H1 (cell line): Measurements from ENCODE around the gene CDH11. TPM values are rescaled to one million over a fixed set of nuclear protein-coding genes. Genes with fewer than 3 reads are reported as not detected.
A peak's percentile ranks its signal among the peaks of the same experiment; 100 is the strongest.

Experiments used
- CTCF ChIA-PET: fragments of 300-600 bp; sonication (Branson Sonifier 250); formaldehyde crosslinking; loops from one replicate; lab custom pipeline; 2021; ENCODE audit not compliant: partially characterized antibody; lab: Charles Lee
- POLR2A ChIA-PET: fragments of 300-600 bp; sonication (Branson Sonifier 250); formaldehyde crosslinking; loops from one replicate; lab custom pipeline; 2021; ENCODE audit warnings: inconsistent platforms; ENCODE audit not compliant: partially characterized antibody; lab: Charles Lee
- DNase-seq, 2 experiments: peaks; one replicate each; pipeline versions ENCODE4 v3.0.0 to v3.0.0-alpha.2; 2010 to 2022; ENCODE audit warnings: low spot score in 2 of 2, low read depth in 1 of 2, mixed read lengths in 1 of 2
- FAIRE-seq: peaks from 2 replicates; lab custom pipeline; 2011; peaks lifted over from hg19 to GRCh38; lab: Jason Lieb, UNC
- H2AFZ ChIP-seq: 2 replicates; pipeline ENCODE4 v1.8.1; 2012; ENCODE audit warnings: low read length, inconsistent platforms
- H2AK5ac ChIP-seq: 2 replicates; pipeline ENCODE4 v1.6.1; 2013; ENCODE audit warnings: low read depth, low read length
- H2BK120ac ChIP-seq: replicated peaks from 2 replicates; pipeline ENCODE3; 2013; ENCODE audit warnings: low read depth, low read length, inconsistent platforms
- H2BK12ac ChIP-seq: 2 replicates; pipeline ENCODE4 v1.6.1; 2013; ENCODE audit warnings: low read depth, low read length
- H2BK15ac ChIP-seq: 2 replicates; pipeline ENCODE4 v1.6.1; 2013; ENCODE audit warnings: low read length
- H2BK20ac ChIP-seq: 2 replicates; pipeline ENCODE4 v1.6.1; 2013; ENCODE audit warnings: low read length
- H2BK5ac ChIP-seq: 2 replicates; pipeline ENCODE4 v1.6.1; 2013; ENCODE audit warnings: low read depth, low read length
- H3K14ac ChIP-seq: 2 replicates; pipeline ENCODE4 v1.6.1; 2013; ENCODE audit warnings: inconsistent platforms; ENCODE audit not compliant: insufficient read length
- H3K18ac ChIP-seq: 2 replicates; pipeline ENCODE4 v1.6.1; 2013; ENCODE audit warnings: low read length; ENCODE audit errors: extremely low read depth
- H3K23ac ChIP-seq: 2 replicates; pipeline ENCODE4 v1.6.1; 2013; ENCODE audit warnings: inconsistent platforms; ENCODE audit not compliant: insufficient read length
- H3K23me2 ChIP-seq: 2 replicates; pipeline ENCODE4 v1.6.1; 2013; ENCODE audit warnings: low read depth, low read length
- H3K27ac ChIP-seq: 2 replicates; pipeline ENCODE4 v1.6.1; 2011; ENCODE audit warnings: low read depth, low read length, inconsistent platforms
- H3K27me3 ChIP-seq, 4 experiments: replicated peaks in 1 of 4; 1 replicate in 1 of 4; 2 replicates in 3 of 4; pipeline versions ENCODE4 v1.6.1 to v1.8.1; 2011 to 2013; ENCODE audit warnings: low read length in 3 of 4, mild to moderate bottlenecking in 3 of 4, inconsistent platforms in 2 of 4, mixed read lengths in 2 of 4, moderate library complexity in 1 of 4; ENCODE audit not compliant: control insufficient read depth in 3 of 4, insufficient read depth in 3 of 4; ENCODE audit errors: extremely low read depth in 1 of 4
- H3K36me3 ChIP-seq, 4 experiments: 2 replicates each; pipeline versions ENCODE4 v1.6.1 to v1.8.1; 2011 to 2013; ENCODE audit warnings: mild to moderate bottlenecking in 4 of 4, low read length in 3 of 4, moderate library complexity in 2 of 4, control low read depth in 1 of 4, inconsistent platforms in 1 of 4; ENCODE audit not compliant: insufficient read depth in 4 of 4, control insufficient read depth in 2 of 4
- H3K4ac ChIP-seq: replicated peaks from 2 replicates; pipeline ENCODE3; 2013; ENCODE audit warnings: low read length, low read depth, mixed read lengths, inconsistent platforms; ENCODE audit not compliant: insufficient read length
- H3K4me1 ChIP-seq, 4 experiments: replicated peaks in 1 of 4; 1 replicate in 1 of 4; 2 replicates in 3 of 4; pipeline versions ENCODE4 v1.6.1 to v1.8.1; 2011 to 2013; ENCODE audit warnings: low read length in 3 of 4, inconsistent platforms in 2 of 4, mixed read lengths in 1 of 4; ENCODE audit not compliant: insufficient read depth in 4 of 4, control insufficient read depth in 3 of 4
- H3K4me2 ChIP-seq, 2 experiments: 2 replicates each; pipeline versions ENCODE4 v1.6.1 to v1.8.1; 2011 to 2013; ENCODE audit warnings: low read depth in 2 of 2, low read length in 2 of 2, control low read depth in 1 of 2, inconsistent platforms in 1 of 2, mild to moderate bottlenecking in 1 of 2; ENCODE audit not compliant: insufficient read depth in 1 of 2
- H3K4me3 ChIP-seq, 4 experiments: fragments of 200-600, 300-600 bp in 1 of 4; sonication (generic), shearing (Covaris generic), sonication (Bioruptor Twin) in 1 of 4; 2 replicates each; pipeline versions ENCODE4 v1.5.1 to v1.8.1; 2011 to 2016; ENCODE audit warnings: low read length in 4 of 4, low read depth in 3 of 4, control low read depth in 2 of 4, inconsistent platforms in 2 of 4, mild to moderate bottlenecking in 2 of 4, mixed read lengths in 1 of 4, moderate library complexity in 1 of 4; ENCODE audit not compliant: insufficient read depth in 2 of 4; ENCODE audit errors: extremely low read depth in 1 of 4
- H3K56ac ChIP-seq: replicated peaks from 2 replicates; pipeline ENCODE3; 2013; ENCODE audit warnings: low read depth, mild to moderate bottlenecking, mixed read lengths, low read length, inconsistent platforms; ENCODE audit not compliant: insufficient read length
- H3K79me1 ChIP-seq: 2 replicates; pipeline ENCODE4 v1.6.1; 2013; ENCODE audit warnings: low read depth, low read length, control low read depth
- H3K79me2 ChIP-seq, 2 experiments: 2 replicates each; pipeline versions ENCODE4 v1.6.1 to v1.8.1; 2012 to 2013; ENCODE audit warnings: low read length in 2 of 2, mild to moderate bottlenecking in 2 of 2, inconsistent platforms in 1 of 2; ENCODE audit not compliant: insufficient read depth in 2 of 2, control insufficient read depth in 1 of 2
- H3K9ac ChIP-seq, 4 experiments: replicated peaks in 1 of 4; 1 replicate in 1 of 4; 2 replicates in 3 of 4; pipeline versions ENCODE4 v1.6.1 to v1.8.1; 2011 to 2013; ENCODE audit warnings: low read depth in 3 of 4, low read length in 3 of 4, control low read depth in 2 of 4, mild to moderate bottlenecking in 2 of 4, moderate library complexity in 2 of 4, inconsistent platforms in 1 of 4; ENCODE audit errors: extremely low read depth in 1 of 4
- H3K9me3 ChIP-seq, 2 experiments: 2 replicates each; pipeline versions ENCODE4 v1.6.1 to v1.8.1; 2012 to 2013; ENCODE audit warnings: mild to moderate bottlenecking in 2 of 2, moderate library complexity in 2 of 2, control low read depth in 1 of 2, inconsistent platforms in 1 of 2, low read depth in 1 of 2, low read length in 1 of 2, mixed read lengths in 1 of 2; ENCODE audit not compliant: insufficient read depth in 2 of 2
- H4K20me1 ChIP-seq, 2 experiments: replicated peaks in 1 of 2; 2 replicates each; pipeline versions ENCODE3 to v1.8.1; 2011 to 2013; ENCODE audit warnings: inconsistent platforms in 2 of 2, low read length in 2 of 2, mild to moderate bottlenecking in 1 of 2; ENCODE audit not compliant: insufficient read depth in 2 of 2, control insufficient read depth in 1 of 2
- H4K5ac ChIP-seq: 2 replicates; pipeline ENCODE4 v1.6.1; 2013; ENCODE audit warnings: low read length, low read depth, mixed read lengths, inconsistent platforms; ENCODE audit not compliant: insufficient read length
- H4K8ac ChIP-seq: 2 replicates; pipeline ENCODE4 v1.8.0; 2013; ENCODE audit warnings: mild to moderate bottlenecking, moderate library complexity, low read length, inconsistent platforms; ENCODE audit not compliant: insufficient read depth; ENCODE audit errors: extremely low read depth
- H4K91ac ChIP-seq: replicated peaks from 2 replicates; pipeline ENCODE3; 2013; ENCODE audit warnings: low read length, mixed read lengths, inconsistent platforms; ENCODE audit not compliant: insufficient read length
- BACH1 ChIP-seq: IDR thresholded peaks from 2 replicates; pipeline ENCODE4 v1.6.1; 2012; ENCODE audit warnings: low read length, improper control_type of control experiment
- BRCA1 ChIP-seq: IDR thresholded peaks from 2 replicates; pipeline ENCODE4 v1.6.1; 2012; ENCODE audit warnings: low read depth, low read length, improper control_type of control experiment
- CEBPB ChIP-seq: IDR thresholded peaks from 2 replicates; pipeline ENCODE4 v1.6.1; 2012; ENCODE audit warnings: low read depth, low read length
- CREB1 ChIP-seq: IDR thresholded peaks from 2 replicates; pipeline ENCODE4 v1.6.1; 2012; ENCODE audit warnings: inconsistent platforms
- CTBP2 ChIP-seq: IDR thresholded peaks from 2 replicates; pipeline ENCODE4 v1.7.0; 2011; ENCODE audit warnings: borderline replicate concordance, mild to moderate bottlenecking, moderate library complexity, mixed read lengths, low read length; ENCODE audit not compliant: insufficient read depth, insufficient read length
- EZH2 ChIP-seq: fragments of 200-600 bp; sonication (generic); IDR thresholded peaks from 2 replicates; pipeline ENCODE4 v1.7.1; 2012; ENCODE audit warnings: low read depth, mild to moderate bottlenecking, moderate library complexity, low read length, inconsistent platforms; ENCODE audit not compliant: severe bottlenecking
- HDAC6 ChIP-seq: IDR thresholded peaks from one replicate; pipeline ENCODE4 v1.7.1; 2012; ENCODE audit warnings: low read depth, mild to moderate bottlenecking, inconsistent platforms, low read length, moderate library complexity
- JUN ChIP-seq: IDR thresholded peaks from 2 replicates; pipeline ENCODE4 v1.6.1; 2011; ENCODE audit warnings: low read depth, mild to moderate bottlenecking, improper control_type of control experiment, low read length
- MAX ChIP-seq: IDR thresholded peaks from 2 replicates; pipeline ENCODE4 v1.6.1; 2012; ENCODE audit warnings: inconsistent platforms
- PHF8 ChIP-seq: fragments of 200-600 bp; sonication (generic); conservative IDR thresholded peaks from 2 replicates; pipeline ENCODE4 v1.7.1; 2012; ENCODE audit warnings: low read depth, mild to moderate bottlenecking, inconsistent platforms, low read length, moderate library complexity
- TAF7 ChIP-seq: optimal IDR thresholded peaks from 2 replicates; pipeline ENCODE3; 2011; ENCODE audit warnings: low read depth, mild to moderate bottlenecking, inconsistent platforms, low read length, moderate library complexity, borderline replicate concordance
- USF2 ChIP-seq: IDR thresholded peaks from 2 replicates; pipeline ENCODE4 v1.6.1; 2011; ENCODE audit warnings: low read length, improper control_type of control experiment
- YY1 ChIP-seq: IDR thresholded peaks from 2 replicates; pipeline ENCODE4 v1.6.1; 2011; ENCODE audit warnings: low read depth, mild to moderate bottlenecking, low read length
- WGBS, 2 experiments: shearing (Covaris generic) in 1 of 2; methylation state at CpG; one replicate each; pipeline versions ENCODE4 v1.1.6 to v1.1.7; 2013 to 2015; ENCODE audit warnings: low lambda C conversion rate in 2 of 2, mixed read lengths in 2 of 2, inconsistent platforms in 1 of 2, low coverage in 1 of 2, missing lambda C conversion rate in 1 of 2; ENCODE audit not compliant: insufficient replicate concordance in 2 of 2, insufficient coverage in 1 of 2, insufficient read length in 1 of 2; ENCODE audit errors: extremely low coverage in 1 of 2, missing lambda C conversion rate in 1 of 2; 5-methylcytosine and 5-hydroxymethylcytosine counted together
- polyA plus RNA-seq, 7 experiments: library from polyadenylated mRNA; depleted of rRNA in 3 of 7; stranded (reverse) in 5 of 7; unstranded in 2 of 7; fragments of >200 nt in 5 of 7; fragments of 200-250 nt in 2 of 7; gene quantifications; 1 replicate in 5 of 7; 2 replicates in 1 of 7; 4 replicates in 1 of 7; pipeline versions ENCODE4 v1.2.1 to v1.2.3, GENCODE V29; 2011 to 2013; ENCODE audit warnings: missing spikeins in 2 of 7, mixed read lengths in 2 of 7
- total RNA-seq: library from RNA; stranded (reverse); fragmentation: NEBNext Ultra II Directional; extraction: Animal tissue kit (Norgen Biotek cat#: 25700); gene quantifications from 2 replicates; pipeline ENCODE4 v1.2.1, GENCODE V29; 2021

Gene CDH11
- total and polyA plus RNA-seq, 2 of the 8 experiments (the other 6 are each of a cell fraction or from before 2014, with no cell fraction given): 3.3 to 8.4 TPM

GRCh38 chr16:65079549-65079948, 42.3 kb downstream of the CDH11 start:
- H3K23me2 ChIP-seq: no peaks in the 10 kb centered on the region
- no peak overlapping the region for H3K4me2 ChIP-seq
- 90% methylated on average over 2 of the region's 2 CpGs; no CpG with 5 or more reads in 1 of the 2 experiments for WGBS, 2 experiments
- no peak overlapping the region for H4K8ac ChIP-seq
- DNase-seq (no peak), FAIRE-seq (no peak)
- 0 out of 7 replicates have a peak overlapping the region, but pooled peaks of 1 of the 4 experiments have one; percentile 27 for H3K9ac ChIP-seq
- no peak overlapping the region for H3K18ac ChIP-seq
- no peak overlapping the region for H3K56ac ChIP-seq
- no peak overlapping the region for H2BK15ac ChIP-seq
- no peaks in the 10 kb centered on the region for H3K9me3 ChIP-seq
- H3K27ac ChIP-seq: no peak overlapping the region
- 0 out of 2 replicates have a peak overlapping the region, but pooled peaks have one; percentile 13 for H2BK20ac ChIP-seq
- H3K14ac ChIP-seq: no peak overlapping the region
- no peaks in the 10 kb centered on the region for H3K79me1 ChIP-seq
- no peaks in the 10 kb centered on the region; a peak in 1 of 7 replicates for H3K4me1 ChIP-seq
- no peaks in the 10 kb centered on the region for H3K36me3 ChIP-seq
- no peak overlapping the region for H2AFZ ChIP-seq
- TF ChIP-seq YY1 (no peak), MAX (no peak), PHF8 (no peak), HDAC6 (no peak), USF2 (no peak), EZH2 (no peak), CEBPB (no peak), TAF7 (no peak), BACH1 (no peak), BRCA1 (no peak), CTBP2 (no peak), JUN (no peak), CREB1 (no peak)
- no peaks in the 10 kb centered on the region for H4K20me1 ChIP-seq
- H4K91ac ChIP-seq: no peak overlapping the region
- no peaks in the 10 kb centered on the region for H3K79me2 ChIP-seq
- CTCF ChIA-PET: interaction anchor here (1.1 kb wide), 1 partner anchor 132 kb away, joined by 3 read pairs; no protein-coding TSS in a partner anchor
- no peak overlapping the region for H3K4me3 ChIP-seq
- H3K23ac ChIP-seq: no peak overlapping the region
- H4K5ac ChIP-seq: no peak overlapping the region
- H2BK12ac ChIP-seq: no peak overlapping the region
- no peak overlapping the region for H3K4ac ChIP-seq
- H2AK5ac ChIP-seq: no peak overlapping the region
- POLR2A ChIA-PET: no interaction called here
- H3K27me3 ChIP-seq: no peaks in the 10 kb centered on the region
- H2BK5ac ChIP-seq: no peak overlapping the region
- H2BK120ac ChIP-seq: no peak overlapping the region
